HepG2 (cell line): ENCODE data around the gene CEBPB. TPM values are rescaled to one million over a fixed set of nuclear protein-coding genes. Genes with fewer than 3 reads are reported as not detected.

Experiments
- HNRNPH1 ChIP-seq: fragments of 200-400 bp; formaldehyde crosslinking; optimal IDR thresholded peaks from 2 replicates; pipeline ENCODE3; 2017; ENCODE audit warnings: mild to moderate bottlenecking, low read depth, low read length
- KDM5A ChIP-seq: fragments of 200-600 bp; sonication (generic); IDR thresholded peaks from 2 replicates; pipeline ENCODE4 v1.7.0; 2018; ENCODE audit warnings: antibody characterized with exemption, mild to moderate bottlenecking, low read length, borderline replicate concordance
- KLF15 ChIP-seq: sonication (generic); formaldehyde crosslinking; IDR thresholded peaks from 2 replicates; pipeline ENCODE4 v1.8.1; 2023; ENCODE audit warnings: borderline replicate concordance, mild to moderate bottlenecking, inconsistent platforms, missing genetic modification reagents, mixed read lengths
- NFKB2 ChIP-seq: sonication (generic); formaldehyde crosslinking; IDR thresholded peaks from 2 replicates; pipeline ENCODE4 v1.4.0; 2020; ENCODE audit warnings: missing genetic modification reagents, borderline replicate concordance
- PAF1 ChIP-seq: IDR thresholded peaks from 2 replicates; pipeline ENCODE4 v1.6.1; 2016; ENCODE audit warnings: missing genetic modification reagents, missing compliant biosample characterization
- PAWR ChIP-seq: sonication (generic); formaldehyde crosslinking; IDR thresholded peaks from 2 replicates; pipeline ENCODE4 v1.4.0; 2020; ENCODE audit warnings: missing genetic modification reagents, mild to moderate bottlenecking, borderline replicate concordance
- SOX6 ChIP-seq, 2 experiments: fragments of 450-650 bp in 1 of 2; sonication (generic) in 1 of 2; formaldehyde crosslinking in 1 of 2; IDR thresholded peaks; 2 replicates each; pipeline versions ENCODE4 v1.4.0 to v1.6.1; 2017 to 2020; ENCODE audit warnings: antibody characterized with exemption in 1 of 2, mild to moderate bottlenecking in 1 of 2, missing genetic modification reagents in 1 of 2
- SP5 ChIP-seq: IDR thresholded peaks from 2 replicates; pipeline ENCODE4 v1.6.1; 2016; ENCODE audit warnings: low read depth, borderline replicate concordance
- SRF ChIP-seq: IDR thresholded peaks from 2 replicates; pipeline ENCODE4 v1.6.1; 2011; ENCODE audit warnings: mild to moderate bottlenecking, low read depth, low read length, moderate library complexity
- ZBTB42 ChIP-seq: sonication (generic); formaldehyde crosslinking; IDR thresholded peaks from 2 replicates; pipeline ENCODE4 v1.5.0; 2020; ENCODE audit warnings: mild to moderate bottlenecking, missing genetic modification reagents
- ZNF121 ChIP-seq: sonication (generic); formaldehyde crosslinking; IDR thresholded peaks from 2 replicates; pipeline ENCODE4 v1.5.0; 2020; ENCODE audit warnings: mild to moderate bottlenecking, missing genetic modification reagents
- ZNF207 ChIP-seq: fragments of 450-650 bp; IDR thresholded peaks from 2 replicates; pipeline ENCODE4 v1.6.1; 2016; ENCODE audit warnings: antibody characterized with exemption, borderline replicate concordance
- ZNF317 ChIP-seq: sonication (generic); formaldehyde crosslinking; IDR thresholded peaks from 2 replicates; pipeline ENCODE4 v1.5.0; 2020; ENCODE audit warnings: mild to moderate bottlenecking, missing genetic modification reagents
- ZNF530 ChIP-seq: sonication (generic); formaldehyde crosslinking; IDR thresholded peaks from 2 replicates; pipeline ENCODE4 v1.5.0; 2020; ENCODE audit warnings: low read depth, mild to moderate bottlenecking, missing genetic modification reagents
- ZSCAN25 ChIP-seq: sonication (generic); formaldehyde crosslinking; IDR thresholded peaks from 2 replicates; pipeline ENCODE4 v1.8.0; 2022; ENCODE audit warnings: mild to moderate bottlenecking, missing genetic modification reagents
- polyA plus RNA-seq, 8 experiments: library from polyadenylated mRNA; depleted of rRNA in 3 of 8; stranded (reverse) in 7 of 8; unstranded in 1 of 8; fragments of >200 nt; fragmentation: Illumina TruSeq in 4 of 8; extraction: Trizol in 4 of 8; gene quantifications; 2 replicates each; pipeline versions ENCODE4 v1.2.1 to v1.2.3, GENCODE V29; 2011 to 2016; ENCODE audit warnings: low read depth in 4 of 8, missing spikeins in 1 of 8, mixed read lengths in 1 of 8; ENCODE audit not compliant: insufficient read depth in 1 of 8
- total RNA-seq, 5 experiments: library from RNA; depleted of rRNA; stranded (reverse); fragments of >200 nt; fragmentation: Illumina TruSeq; extraction: Trizol; gene quantifications; 2 replicates each; pipeline ENCODE4 v1.2.3, GENCODE V29; 2016; ENCODE audit warnings: low read depth in 1 of 5
- TF ChIP-seq, protein P1 (sequence below): sonication (generic); formaldehyde crosslinking; IDR thresholded peaks from 2 replicates; pipeline ENCODE4 v1.8.0; 2022; ENCODE audit warnings: low read depth, missing genetic modification reagents
- TF ChIP-seq, protein P2 (sequence below): sonication (generic); formaldehyde crosslinking; IDR thresholded peaks from 2 replicates; pipeline ENCODE4 v1.5.0; 2020; ENCODE audit warnings: mild to moderate bottlenecking, missing genetic modification reagents, moderate library complexity
- TF ChIP-seq, protein P3 (sequence below): sonication (generic); formaldehyde crosslinking; IDR thresholded peaks from 2 replicates; pipeline ENCODE4 v1.8.0; 2022; ENCODE audit warnings: mild to moderate bottlenecking, missing genetic modification reagents
- TF ChIP-seq, protein P4 (sequence below): sonication (generic); formaldehyde crosslinking; IDR thresholded peaks from 2 replicates; pipeline ENCODE4 v1.4.0; 2020; ENCODE audit warnings: missing genetic modification reagents
- TF ChIP-seq, protein P5 (sequence below): sonication (generic); formaldehyde crosslinking; IDR thresholded peaks from 2 replicates; pipeline ENCODE4 v1.4.0; 2020; ENCODE audit warnings: mild to moderate bottlenecking, low read depth, missing genetic modification reagents
- TF ChIP-seq, protein P6 (sequence below): sonication (generic); formaldehyde crosslinking; IDR thresholded peaks from 2 replicates; pipeline ENCODE4 v1.4.0; 2020; ENCODE audit warnings: missing genetic modification reagents, borderline replicate concordance

CEBPB gene
- total and polyA plus RNA-seq, 2 of the 13 experiments (the other 11 are each of a cell fraction or from before 2014, with no cell fraction given), result 18.5 to 28.2 TPM

DNA sequence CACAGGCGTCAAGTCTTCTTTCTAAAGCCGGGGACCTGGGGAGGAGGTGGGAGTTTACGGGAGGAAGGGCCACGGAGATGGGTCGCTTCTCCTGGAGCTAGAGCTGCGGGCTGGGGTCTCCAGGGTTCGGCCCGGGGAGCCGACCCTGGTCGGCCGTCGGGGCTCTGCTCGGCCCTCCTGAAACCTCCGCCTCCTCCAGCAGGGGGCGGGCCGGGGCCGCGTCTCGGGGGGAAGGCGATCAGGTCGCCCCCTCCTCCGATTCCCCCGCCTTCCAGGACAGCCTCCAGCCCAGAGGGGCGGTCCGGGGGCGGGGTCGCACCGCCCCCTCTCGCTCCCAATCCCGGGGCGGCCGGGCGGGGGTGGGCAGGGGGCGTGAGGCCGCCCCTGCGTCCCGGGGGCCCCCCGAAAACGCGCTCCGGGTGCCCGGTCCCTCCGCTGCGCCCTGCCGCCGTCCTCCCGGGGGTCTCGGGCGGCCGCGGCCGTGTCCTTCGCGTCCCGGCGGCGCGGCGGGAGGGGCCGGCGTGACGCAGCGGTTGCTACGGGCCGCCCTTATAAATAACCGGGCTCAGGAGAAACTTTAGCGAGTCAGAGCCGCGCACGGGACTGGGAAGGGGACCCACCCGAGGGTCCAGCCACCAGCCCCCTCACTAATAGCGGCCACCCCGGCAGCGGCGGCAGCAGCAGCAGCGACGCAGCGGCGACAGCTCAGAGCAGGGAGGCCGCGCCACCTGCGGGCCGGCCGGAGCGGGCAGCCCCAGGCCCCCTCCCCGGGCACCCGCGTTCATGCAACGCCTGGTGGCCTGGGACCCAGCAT is at the start of gene CEBPB (continued):
- TF ChIP-seq, protein P1, sequence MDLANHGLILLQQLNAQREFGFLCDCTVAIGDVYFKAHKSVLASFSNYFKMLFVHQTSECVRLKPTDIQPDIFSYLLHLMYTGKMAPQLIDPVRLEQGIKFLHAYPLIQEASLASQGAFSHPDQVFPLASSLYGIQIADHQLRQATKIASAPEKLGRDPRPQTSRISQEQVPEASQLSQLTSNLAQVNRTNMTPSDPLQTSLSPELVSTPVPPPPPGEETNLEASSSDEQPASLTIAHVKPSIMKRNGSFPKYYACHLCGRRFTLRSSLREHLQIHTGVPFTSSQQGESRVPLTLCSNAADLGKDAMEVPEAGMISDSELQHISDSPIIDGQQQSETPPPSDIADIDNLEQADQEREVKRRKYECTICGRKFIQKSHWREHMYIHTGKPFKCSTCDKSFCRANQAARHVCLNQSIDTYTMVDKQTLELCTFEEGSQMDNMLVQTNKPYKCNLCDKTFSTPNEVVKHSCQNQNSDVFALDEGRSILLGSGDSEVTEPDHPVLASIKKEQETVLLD (CRISPR knock-in tag), result peak; percentile 99
- TF ChIP-seq, protein P2, sequence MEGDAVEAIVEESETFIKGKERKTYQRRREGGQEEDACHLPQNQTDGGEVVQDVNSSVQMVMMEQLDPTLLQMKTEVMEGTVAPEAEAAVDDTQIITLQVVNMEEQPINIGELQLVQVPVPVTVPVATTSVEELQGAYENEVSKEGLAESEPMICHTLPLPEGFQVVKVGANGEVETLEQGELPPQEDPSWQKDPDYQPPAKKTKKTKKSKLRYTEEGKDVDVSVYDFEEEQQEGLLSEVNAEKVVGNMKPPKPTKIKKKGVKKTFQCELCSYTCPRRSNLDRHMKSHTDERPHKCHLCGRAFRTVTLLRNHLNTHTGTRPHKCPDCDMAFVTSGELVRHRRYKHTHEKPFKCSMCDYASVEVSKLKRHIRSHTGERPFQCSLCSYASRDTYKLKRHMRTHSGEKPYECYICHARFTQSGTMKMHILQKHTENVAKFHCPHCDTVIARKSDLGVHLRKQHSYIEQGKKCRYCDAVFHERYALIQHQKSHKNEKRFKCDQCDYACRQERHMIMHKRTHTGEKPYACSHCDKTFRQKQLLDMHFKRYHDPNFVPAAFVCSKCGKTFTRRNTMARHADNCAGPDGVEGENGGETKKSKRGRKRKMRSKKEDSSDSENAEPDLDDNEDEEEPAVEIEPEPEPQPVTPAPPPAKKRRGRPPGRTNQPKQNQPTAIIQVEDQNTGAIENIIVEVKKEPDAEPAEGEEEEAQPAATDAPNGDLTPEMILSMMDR (CRISPR knock-in tag), result peak; percentile 96
- no peak; the same call in 1 of the 2 replicates for TF ChIP-seq ZBTB42 (CRISPR knock-in tag)
- peak; percentile 77 for TF ChIP-seq ZNF121
- TF ChIP-seq ZSCAN25 (CRISPR knock-in tag), result peak; percentile 74; the same call in 1 of the 2 replicates
- TF ChIP-seq KDM5A, result no peak
- TF ChIP-seq ZNF530, result no peak
- TF ChIP-seq PAWR (CRISPR knock-in tag), result no peak
- TF ChIP-seq ZNF207, result no peak
- no peak for TF ChIP-seq SRF
- no peak for TF ChIP-seq SOX6 (IDR thresholded peaks at IDR 0.05)
- peak; percentile 53 for TF ChIP-seq SOX6 (CRISPR knock-in tag; IDR thresholded peaks at IDR 0.05)
- TF ChIP-seq PAF1 (CRISPR knock-in tag), result peak; percentile 31; the same call in 1 of the 2 replicates
- TF ChIP-seq KLF15 (CRISPR knock-in tag), result peak; percentile 82; the same call in 1 of the 2 replicates
- TF ChIP-seq, protein P3, sequence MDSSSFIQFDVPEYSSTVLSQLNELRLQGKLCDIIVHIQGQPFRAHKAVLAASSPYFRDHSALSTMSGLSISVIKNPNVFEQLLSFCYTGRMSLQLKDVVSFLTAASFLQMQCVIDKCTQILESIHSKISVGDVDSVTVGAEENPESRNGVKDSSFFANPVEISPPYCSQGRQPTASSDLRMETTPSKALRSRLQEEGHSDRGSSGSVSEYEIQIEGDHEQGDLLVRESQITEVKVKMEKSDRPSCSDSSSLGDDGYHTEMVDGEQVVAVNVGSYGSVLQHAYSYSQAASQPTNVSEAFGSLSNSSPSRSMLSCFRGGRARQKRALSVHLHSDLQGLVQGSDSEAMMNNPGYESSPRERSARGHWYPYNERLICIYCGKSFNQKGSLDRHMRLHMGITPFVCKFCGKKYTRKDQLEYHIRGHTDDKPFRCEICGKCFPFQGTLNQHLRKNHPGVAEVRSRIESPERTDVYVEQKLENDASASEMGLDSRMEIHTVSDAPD (CRISPR knock-in tag), result no peak; the same call in 1 of the 2 replicates
- TF ChIP-seq, protein P4, sequence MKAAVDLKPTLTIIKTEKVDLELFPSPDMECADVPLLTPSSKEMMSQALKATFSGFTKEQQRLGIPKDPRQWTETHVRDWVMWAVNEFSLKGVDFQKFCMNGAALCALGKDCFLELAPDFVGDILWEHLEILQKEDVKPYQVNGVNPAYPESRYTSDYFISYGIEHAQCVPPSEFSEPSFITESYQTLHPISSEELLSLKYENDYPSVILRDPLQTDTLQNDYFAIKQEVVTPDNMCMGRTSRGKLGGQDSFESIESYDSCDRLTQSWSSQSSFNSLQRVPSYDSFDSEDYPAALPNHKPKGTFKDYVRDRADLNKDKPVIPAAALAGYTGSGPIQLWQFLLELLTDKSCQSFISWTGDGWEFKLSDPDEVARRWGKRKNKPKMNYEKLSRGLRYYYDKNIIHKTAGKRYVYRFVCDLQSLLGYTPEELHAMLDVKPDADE (CRISPR knock-in tag), result 0 out of 2 replicates have a peak, but pooled peaks have one; percentile 40
- TF ChIP-seq, protein P5, sequence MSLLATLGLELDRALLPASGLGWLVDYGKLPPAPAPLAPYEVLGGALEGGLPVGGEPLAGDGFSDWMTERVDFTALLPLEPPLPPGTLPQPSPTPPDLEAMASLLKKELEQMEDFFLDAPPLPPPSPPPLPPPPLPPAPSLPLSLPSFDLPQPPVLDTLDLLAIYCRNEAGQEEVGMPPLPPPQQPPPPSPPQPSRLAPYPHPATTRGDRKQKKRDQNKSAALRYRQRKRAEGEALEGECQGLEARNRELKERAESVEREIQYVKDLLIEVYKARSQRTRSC (CRISPR knock-in tag), result no peak
- TF ChIP-seq ZNF317 (CRISPR knock-in tag), result no peak
- TF ChIP-seq, protein P6, sequence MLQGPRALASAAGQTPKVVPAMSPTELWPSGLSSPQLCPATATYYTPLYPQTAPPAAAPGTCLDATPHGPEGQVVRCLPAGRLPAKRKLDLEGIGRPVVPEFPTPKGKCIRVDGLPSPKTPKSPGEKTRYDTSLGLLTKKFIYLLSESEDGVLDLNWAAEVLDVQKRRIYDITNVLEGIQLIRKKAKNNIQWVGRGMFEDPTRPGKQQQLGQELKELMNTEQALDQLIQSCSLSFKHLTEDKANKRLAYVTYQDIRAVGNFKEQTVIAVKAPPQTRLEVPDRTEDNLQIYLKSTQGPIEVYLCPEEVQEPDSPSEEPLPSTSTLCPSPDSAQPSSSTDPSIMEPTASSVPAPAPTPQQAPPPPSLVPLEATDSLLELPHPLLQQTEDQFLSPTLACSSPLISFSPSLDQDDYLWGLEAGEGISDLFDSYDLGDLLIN (CRISPR knock-in tag), result peak; percentile 65; the same call in 1 of the 2 replicates
- TF ChIP-seq NFKB2 (CRISPR knock-in tag), result peak; percentile 84
- peak; percentile 96 for TF ChIP-seq HNRNPH1
- TF ChIP-seq SP5, result peak; percentile 89
